AG04450 (cell line): ENCODE results near the gene PKIG. TPM values are rescaled to one million over a fixed set of nuclear protein-coding genes. Genes with fewer than 3 reads are reported as not detected.

Experiments used
- CTCF ChIA-PET: fragments of 300-600, 350-600 bp; formaldehyde crosslinking; extraction: SDS; loops from one replicate; lab custom pipeline; 2022; ENCODE audit warnings: antibody characterized with exemption, inconsistent platforms; lab: Charles Lee
- POLR2A ChIA-PET: fragments of 350-600 bp; formaldehyde crosslinking; extraction: SDS; loops from one replicate; lab custom pipeline; 2021; ENCODE audit warnings: antibody characterized with exemption, inconsistent platforms; lab: Yijun Ruan, JAX
- DNase-seq: peaks from one replicate; pipeline ENCODE4 v3.0.0-alpha.2; 2011; ENCODE audit warnings: low read depth, low spot score
- H3K27ac ChIP-seq: one replicate; pipeline ENCODE4 v1.5.1; 2012; ENCODE audit warnings: low read depth, low read length, control low read depth
- H3K27me3 ChIP-seq: one replicate; pipeline ENCODE4 v1.6.0; 2012; ENCODE audit warnings: low read length; ENCODE audit not compliant: control insufficient read depth, insufficient read depth
- H3K4me3 ChIP-seq: 2 replicates; pipeline ENCODE4 v1.5.1; 2011; ENCODE audit warnings: mild to moderate bottlenecking, low read depth, low read length, control low read depth
- H3K9me3 ChIP-seq: 2 replicates; pipeline ENCODE4 v1.5.1; 2012; ENCODE audit warnings: low read length; ENCODE audit not compliant: control insufficient read depth, insufficient read depth
- CTCF ChIP-seq: IDR thresholded peaks from 2 replicates; pipeline ENCODE4 v1.5.1; 2011; ENCODE audit warnings: low read depth, low read length, control low read depth, inconsistent platforms
- polyA plus RNA-seq: library from polyadenylated mRNA; depleted of rRNA; stranded (reverse); fragments of >200 nt; gene quantifications from 2 replicates; pipeline ENCODE4 v1.2.3, GENCODE V29; 2011

PKIG gene
- polyA plus RNA-seq, 1 experiment = 107 TPM

GRCh38 chr20:44601801-44602204 lies 19.4 kb downstream of the PKIG start:
- no peaks in the 10 kb centered on the region for H3K27me3 ChIP-seq
- H3K9me3 ChIP-seq = no peaks in the 10 kb centered on the region; the same call in 1 of the 2 replicates
- peak; percentile 61 for DNase-seq
- no peak overlapping the region for H3K4me3 ChIP-seq
- POLR2A ChIA-PET = interaction anchor here (1.0 kb wide), 1 partner anchor 29 kb away, joined by 5 read pairs; no protein-coding TSS in a partner anchor
- TF ChIP-seq CTCF = no peak
- peak overlapping the region; percentile 55 for H3K27ac ChIP-seq
- CTCF ChIA-PET = interaction anchor here (1.1 kb wide), 1 partner anchor 64 kb away, joined by 4 read pairs; no protein-coding TSS in a partner anchor

GRCh38 chr20:44603327-44603726 lies 20.9 kb downstream of the PKIG start:
- no peak for TF ChIP-seq CTCF
- H3K4me3 ChIP-seq = no peak overlapping the region
- H3K9me3 ChIP-seq = no peaks in the 10 kb centered on the region; the same call in 1 of the 2 replicates
- H3K27ac ChIP-seq = no peak overlapping the region
- ChIA-PET CTCF (interaction anchor here (0.6 to 1.3 kb wide), 6 partner anchors 17 to 638 kb away, joined by 3 to 5 read pairs (median 3); no protein-coding TSS in a partner anchor), POLR2A (interaction anchor here (0.6 kb wide), 1 partner anchor 1770 kb away, joined by 7 read pairs; no protein-coding TSS in a partner anchor)
- DNase-seq = no peak
- H3K27me3 ChIP-seq = no peaks in the 10 kb centered on the region

GRCh38 chr20:44606725-44607441 lies 24.5 kb downstream of the PKIG start:
- H3K27me3 ChIP-seq = no peaks in the 10 kb centered on the region
- no peak overlapping the region for H3K4me3 ChIP-seq
- H3K9me3 ChIP-seq = no peaks in the 10 kb centered on the region
- ChIA-PET CTCF (interaction anchor here (0.7 to 1.1 kb wide), 2 partner anchors 31 to 126 kb away, joined by 3 read pairs; no protein-coding TSS in a partner anchor), POLR2A (no interaction called here)
- no peak overlapping the region for H3K27ac ChIP-seq
- TF ChIP-seq CTCF = no peak
- DNase-seq = no peak

GRCh38 chr20:44609006-44609515 lies 26.7 kb downstream of the PKIG start:
- Histone ChIP-seq H3K27me3 (no peaks in the 10 kb centered on the region), H3K9me3 (no peaks in the 10 kb centered on the region), H3K27ac (no peak overlapping the region), H3K4me3 (no peak overlapping the region)
- DNase-seq = no peak
- ChIA-PET CTCF (interaction anchor here (0.6 to 3.5 kb wide), 15 partner anchors 21 to 395 kb away, joined by 3 to 31 read pairs (median 4); partner anchors contain the start of genes PKIG and TTPAL), POLR2A (interaction anchor here (0.6 kb wide), 2 partner anchors 223 to 357 kb away, joined by 3 to 7 read pairs; no protein-coding TSS in a partner anchor)
- no peak for TF ChIP-seq CTCF
